ENCODE results near the gene AK2.

- TF ChIP-seq REST (IDR thresholded peaks at IDR 0.05; ENCODE audit: low read depth) = no peak
- no peak for TF ChIP-seq ZBTB7A (IDR thresholded peaks at IDR 0.05; ENCODE audit: low read depth)
- TF ChIP-seq EP300 (IDR thresholded peaks at IDR 0.05; ENCODE audit: borderline replicate concordance) = no peak
- TF ChIP-seq EGR1 (IDR thresholded peaks at IDR 0.05) = no peak
- TF ChIP-seq RAD21 (IDR thresholded peaks at IDR 0.05; ENCODE audit: low read depth) = peak; percentile 51
Measured at GRCh38 chr1:33007190-33008050, 29.3 kb downstream of the AK2 start.

Data from Ishikawa (cell line).